Subcutaneous abdominal adipose tissue (tissue), 5 donors: ENCODE measurements around the gene CSTB.

Source experiments
- H3K27ac ChIP-seq: one replicate; pipeline ENCODE4 v1.7.0; 2013; ENCODE audit warnings: low read depth, mild to moderate bottlenecking, inconsistent platforms, low read length, moderate library complexity
- H3K27me3 ChIP-seq, 5 donors: one replicate each; pipeline ENCODE4 v1.7.0; 2013; ENCODE audit warnings: low read length in 5 of 5, inconsistent platforms in 1 of 5; ENCODE audit not compliant: control insufficient read depth in 5 of 5, insufficient read depth in 4 of 5
- H3K36me3 ChIP-seq, 5 donors: one replicate each; pipeline ENCODE4 v1.7.0; 2013; ENCODE audit warnings: low read length in 5 of 5; ENCODE audit not compliant: control insufficient read depth in 5 of 5, insufficient read depth in 5 of 5
- H3K4me1 ChIP-seq, 5 donors: one replicate each; pipeline ENCODE4 v1.7.0; 2013; ENCODE audit warnings: low read length in 5 of 5, mild to moderate bottlenecking in 3 of 5, moderate library complexity in 1 of 5; ENCODE audit not compliant: control insufficient read depth in 5 of 5, insufficient read depth in 5 of 5
- H3K4me3 ChIP-seq, 5 donors: one replicate each; pipeline ENCODE4 v1.7.0; 2013; ENCODE audit warnings: low read length in 5 of 5, low read depth in 1 of 5
- H3K9ac ChIP-seq, 5 donors: one replicate each; pipeline ENCODE4 v1.7.0; 2013; ENCODE audit warnings: low read length in 5 of 5, mild to moderate bottlenecking in 4 of 5, moderate library complexity in 3 of 5
- H3K9me3 ChIP-seq, 5 donors: one replicate each; pipeline ENCODE4 v1.7.0; 2013; ENCODE audit warnings: low read length in 5 of 5; ENCODE audit not compliant: control insufficient read depth in 5 of 5
- donor health status: healthy.
- donor health status: healthy.
- donor health status: healthy.
- donor health status: healthy.
- donor health status: healthy.

The CSTB gene

GRCh38 chr21:43743947-43744346, 32.2 kb downstream of the CSTB start:
- Histone ChIP-seq H3K9ac (no peak overlapping the region), H3K27me3 (no peaks in the 10 kb centered on the region), H3K36me3 (peaks cover 0 to 78% (median 55%) of the 10 kb centered on the region in 5 donors), H3K27ac (no peak overlapping the region), H3K4me1 (peaks cover 0 to 9% (median 0%) of the 10 kb centered on the region in 5 donors), H3K9me3 (no peaks in the 10 kb centered on the region), H3K4me3 (no peak overlapping the region)

GRCh38 chr21:43741423-43742096, 34.5 kb downstream of the CSTB start:
- Histone ChIP-seq H3K36me3 (peaks cover 0 to 73% (median 46%) of the 10 kb centered on the region in 5 donors), H3K9ac (no peak overlapping the region), H3K4me3 (no peak overlapping the region), H3K9me3 (no peaks in the 10 kb centered on the region), H3K27ac (no peak overlapping the region), H3K27me3 (no peaks in the 10 kb centered on the region), H3K4me1 (peaks cover 0 to 25% (median 8%) of the 10 kb centered on the region in 5 donors)

GRCh38 chr21:43740497-43741156, 35.5 kb downstream of the CSTB start:
- H3K27me3 ChIP-seq, result no peaks in the 10 kb centered on the region
- H3K4me3 ChIP-seq, result no peak overlapping the region
- no peak overlapping the region for H3K27ac ChIP-seq
- H3K4me1 ChIP-seq, result peaks cover 0 to 35% (median 12%) of the 10 kb centered on the region in 5 donors
- H3K9ac ChIP-seq, result no peak overlapping the region
- H3K36me3 ChIP-seq, result peaks cover 0 to 73% (median 43%) of the 10 kb centered on the region in 5 donors
- no peaks in the 10 kb centered on the region for H3K9me3 ChIP-seq

GRCh38 chr21:43739621-43740435, 36.3 kb downstream of the CSTB start:
- Histone ChIP-seq H3K27me3 (no peaks in the 10 kb centered on the region), H3K9ac (no peak overlapping the region), H3K9me3 (no peaks in the 10 kb centered on the region), H3K27ac (no peak overlapping the region), H3K36me3 (peaks cover 0 to 71% (median 38%) of the 10 kb centered on the region in 5 donors), H3K4me3 (no peak overlapping the region), H3K4me1 (peaks cover 0 to 43% (median 20%) of the 10 kb centered on the region in 5 donors)

- Histone ChIP-seq H3K27ac (peak overlapping the region; percentile 37), H3K36me3 (peaks cover 0 to 60% (median 25%) of the 10 kb centered on the region in 5 donors), H3K27me3 (no peaks in the 10 kb centered on the region), H3K9ac (peak overlapping the region in 1 of 5 donors; percentile 19), H3K9me3 (no peaks in the 10 kb centered on the region), H3K4me3 (no peak overlapping the region), H3K4me1 (peaks cover 0 to 66% (median 41%) of the 10 kb centered on the region in 5 donors)
Observed at GRCh38 chr21:43737158-43737950, 38.8 kb downstream of the CSTB start.

GRCh38 chr21:43736224-43736883, 39.8 kb downstream of the CSTB start:
- Histone ChIP-seq H3K4me3 (no peak overlapping the region), H3K27me3 (no peaks in the 10 kb centered on the region), H3K27ac (peak overlapping the region; percentile 37), H3K4me1 (peaks cover 2 to 76% (median 51%) of the 10 kb centered on the region in 5 donors), H3K9ac (no peak overlapping the region), H3K9me3 (no peaks in the 10 kb centered on the region), H3K36me3 (peaks cover 0 to 57% (median 18%) of the 10 kb centered on the region in 5 donors)

- H3K9me3 ChIP-seq, result no peaks in the 10 kb centered on the region
- H3K4me3 ChIP-seq, result no peak overlapping the region
- H3K36me3 ChIP-seq, result peaks cover 0 to 58% (median 16%) of the 10 kb centered on the region in 5 donors
- H3K27me3 ChIP-seq, result no peaks in the 10 kb centered on the region
- peaks cover 2 to 82% (median 56%) of the 10 kb centered on the region in 5 donors for H3K4me1 ChIP-seq
- H3K27ac ChIP-seq, result peak overlapping the region; percentile 84
- no peak overlapping the region for H3K9ac ChIP-seq
Observed at GRCh38 chr21:43735236-43736091, 40.6 kb downstream of the CSTB start.

- peak overlapping the region; percentile 84 for H3K27ac ChIP-seq
Observed at GRCh38 chr21:43734928-43735229, 41.2 kb downstream of the CSTB start.

More at GRCh38 chr21:43734928-43735229, 41.2 kb downstream of the CSTB start:
- Histone ChIP-seq H3K4me3 (no peak overlapping the region), H3K9me3 (no peaks in the 10 kb centered on the region), H3K36me3 (peaks cover 0 to 52% (median 16%) of the 10 kb centered on the region in 5 donors), H3K4me1 (peaks cover 2 to 81% (median 56%) of the 10 kb centered on the region in 5 donors), H3K27me3 (no peaks in the 10 kb centered on the region), H3K9ac (no peak overlapping the region)
